ENCODE results near the gene BFSP2.

The BFSP2 gene

GRCh38 chr3:133383741-133384140 is 16.1 kb upstream of the BFSP2 start:
- no peak for DNase-seq

DNA sequence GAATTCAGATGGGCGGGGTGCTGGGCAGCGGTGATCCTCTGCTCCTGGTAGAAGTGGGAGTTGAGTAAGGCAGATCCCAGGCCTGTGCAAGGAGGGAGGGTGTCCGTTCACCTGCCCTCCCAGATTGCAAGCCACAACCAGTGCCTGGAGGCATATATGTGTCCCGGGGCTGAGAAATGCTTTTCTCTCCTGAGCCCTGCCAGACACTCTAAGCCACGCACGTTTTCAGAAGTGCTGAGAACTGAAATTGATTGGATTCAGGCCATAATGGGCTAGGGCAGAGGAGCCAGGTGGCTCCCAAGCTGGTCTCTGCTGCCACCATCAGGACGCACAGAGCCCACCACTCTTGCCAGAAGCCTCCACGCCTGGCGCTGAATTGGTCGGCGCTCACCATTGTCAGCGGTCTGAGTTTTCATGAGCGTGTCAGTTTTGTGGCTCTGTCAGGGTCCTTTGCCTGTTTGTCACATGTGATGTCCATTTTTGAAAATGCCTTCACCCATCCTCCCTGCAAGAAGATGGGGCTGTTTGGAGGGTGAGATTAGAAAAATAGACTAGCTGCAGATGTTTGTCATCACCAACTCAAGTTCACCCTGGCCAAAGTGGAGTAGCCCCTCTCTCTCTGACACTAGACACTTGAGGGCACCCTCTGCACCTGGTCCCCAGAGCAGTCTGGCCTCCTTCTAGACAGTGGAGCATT is 15.4 kb upstream of the BFSP2 start:
- no peak for DNase-seq

DNA sequence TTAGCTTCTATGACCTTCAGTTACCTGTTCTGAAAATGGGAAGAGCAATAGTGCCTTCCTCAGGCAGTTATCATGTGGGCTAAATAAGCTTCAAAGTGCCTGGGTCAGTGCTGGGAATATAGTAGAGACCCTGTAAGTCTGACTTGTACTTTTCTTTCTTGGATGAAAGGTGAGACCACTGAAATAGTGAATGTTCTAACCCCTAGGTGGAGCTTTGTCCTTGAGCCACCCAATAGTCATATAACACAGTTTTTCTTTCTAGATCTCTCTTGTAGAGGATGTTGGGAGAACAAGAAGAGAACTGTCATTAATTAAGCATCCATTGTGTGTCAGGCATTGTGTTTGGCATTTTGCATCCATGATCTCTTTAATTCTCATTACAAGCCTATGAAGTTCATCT is 13.0 kb upstream of the BFSP2 start:
- DNase-seq = no peak

DNA sequence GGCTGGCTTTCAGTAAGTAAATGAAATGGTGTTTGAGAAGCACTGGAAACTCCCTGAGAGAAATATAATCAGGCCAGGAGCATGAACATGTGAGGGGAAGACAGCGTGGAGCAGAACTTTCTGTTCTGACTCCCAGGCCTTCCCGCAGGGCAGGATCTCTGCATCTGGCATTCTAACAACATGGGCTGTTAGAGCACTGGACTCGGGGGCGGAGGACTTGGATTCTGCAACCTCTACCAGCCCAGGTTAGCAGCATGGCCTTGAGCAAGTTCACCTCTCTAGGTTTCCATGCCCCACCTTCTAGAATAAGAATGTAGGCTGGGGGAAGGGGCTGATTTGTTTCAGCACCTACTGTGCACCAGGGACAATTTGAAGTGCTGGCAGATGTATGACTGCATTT is 12.5 kb upstream of the BFSP2 start:
- no peak for DNase-seq

DNA sequence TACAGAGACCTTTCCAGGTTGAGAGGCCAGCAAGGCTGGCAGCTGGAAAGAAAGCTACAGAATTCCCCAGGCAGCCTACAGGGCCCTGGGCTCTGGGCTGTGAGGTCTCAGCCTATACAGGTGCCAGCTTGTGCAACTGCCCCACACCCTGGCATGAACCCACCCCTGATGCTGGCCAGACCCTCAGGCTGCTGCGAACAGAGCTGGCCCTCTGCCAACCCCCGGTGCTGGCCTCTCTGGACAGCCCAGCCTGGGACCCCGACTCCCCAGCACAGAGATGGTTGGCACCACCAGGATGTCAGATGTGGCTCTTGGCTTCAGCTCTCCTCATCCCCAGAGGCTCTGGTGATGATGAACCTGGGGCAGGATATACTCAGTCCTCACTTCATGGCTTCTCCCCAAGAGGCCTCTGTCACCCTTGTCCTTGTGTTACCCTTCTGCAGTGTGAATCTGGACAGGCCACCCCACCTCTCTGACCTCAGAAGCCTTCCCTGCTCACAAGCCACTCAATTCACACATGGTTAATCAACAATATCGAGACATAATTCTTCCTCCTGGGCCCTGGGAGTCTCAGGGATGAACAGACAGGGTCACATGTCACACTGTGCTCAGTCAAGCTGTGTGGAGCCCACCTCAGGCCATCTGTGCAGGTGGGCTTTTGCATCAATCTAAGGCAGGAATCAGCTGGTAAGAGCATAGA is 11.0 kb upstream of the BFSP2 start:
- no peak for DNase-seq

DNA sequence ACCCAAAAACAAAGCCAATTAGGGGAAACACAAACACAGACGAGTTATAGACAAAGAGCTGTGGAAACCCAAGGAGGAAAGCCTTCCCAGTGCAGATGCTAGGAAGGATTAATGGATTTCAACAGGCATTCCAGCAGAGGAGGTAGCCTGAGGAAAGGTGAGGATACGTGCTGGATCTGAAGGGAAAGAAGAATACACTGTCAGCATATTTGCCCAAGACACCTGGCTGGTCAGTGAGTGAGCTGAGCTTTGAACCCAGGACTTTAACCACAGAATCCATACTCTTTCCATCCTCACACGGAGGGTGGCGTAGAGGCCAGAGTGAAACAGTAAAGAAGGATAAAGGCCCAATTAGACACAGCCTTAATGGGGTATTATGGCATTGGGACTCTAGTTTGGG is 9.1 kb upstream of the BFSP2 start:
- DNase-seq = no peak

DNA sequence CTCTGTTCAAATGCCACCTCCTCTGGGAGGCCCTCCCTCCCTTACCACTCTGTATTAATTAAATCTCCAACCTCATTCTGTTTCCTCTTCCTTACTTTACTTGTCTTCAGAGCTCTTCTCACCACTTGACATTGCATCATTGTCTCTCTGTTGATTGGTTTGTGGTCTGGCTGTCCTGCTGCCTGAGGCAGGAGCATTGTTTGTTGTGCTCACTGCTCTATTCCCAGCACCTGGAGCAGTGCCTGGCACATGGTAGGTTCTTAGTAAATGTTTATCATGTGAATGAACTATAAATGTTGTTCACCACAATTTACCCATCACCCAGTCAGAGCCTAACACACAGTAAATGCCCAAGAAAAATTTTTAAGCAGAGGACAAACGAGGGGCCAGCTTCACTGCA is 6.7 kb upstream of the BFSP2 start:
- DNase-seq = no peak

DNA sequence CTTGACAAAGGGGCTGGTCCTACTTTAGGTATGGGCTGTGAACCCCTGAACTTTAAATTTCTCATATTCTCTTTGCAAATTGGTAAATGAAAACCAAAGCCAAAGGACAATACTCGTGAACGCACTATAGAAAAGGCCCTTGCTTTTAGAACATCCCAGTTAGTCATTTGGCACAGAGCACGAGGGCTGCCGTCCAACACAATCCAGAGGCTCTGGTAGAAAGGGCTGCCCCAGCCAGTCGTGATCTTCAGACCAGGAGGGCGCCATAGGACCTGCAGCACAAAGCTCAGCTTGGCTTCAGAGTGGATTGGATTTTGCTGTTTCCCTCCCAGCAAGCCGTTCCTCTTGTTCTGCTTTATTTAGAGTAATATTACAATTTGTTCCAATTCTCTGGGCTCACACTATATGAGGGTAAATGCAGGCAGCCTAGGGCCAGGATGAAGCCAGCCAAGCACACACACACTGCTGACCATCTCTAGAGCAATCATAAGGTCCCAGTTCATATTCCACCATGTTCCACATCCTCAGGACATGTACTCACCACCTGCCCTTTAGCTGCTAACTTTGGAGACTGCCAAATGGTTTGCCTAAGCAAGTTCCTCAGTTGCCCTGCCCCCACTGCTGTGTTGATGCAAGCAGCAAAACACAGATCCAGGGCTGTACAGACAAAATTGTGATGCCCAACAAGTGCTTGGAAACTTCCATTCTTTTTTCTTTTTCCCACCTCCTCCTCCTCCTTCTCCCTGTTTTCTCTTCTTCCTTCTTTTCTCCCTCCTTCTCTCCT is 6.0 kb upstream of the BFSP2 start:
- no peak for DNase-seq

DNA sequence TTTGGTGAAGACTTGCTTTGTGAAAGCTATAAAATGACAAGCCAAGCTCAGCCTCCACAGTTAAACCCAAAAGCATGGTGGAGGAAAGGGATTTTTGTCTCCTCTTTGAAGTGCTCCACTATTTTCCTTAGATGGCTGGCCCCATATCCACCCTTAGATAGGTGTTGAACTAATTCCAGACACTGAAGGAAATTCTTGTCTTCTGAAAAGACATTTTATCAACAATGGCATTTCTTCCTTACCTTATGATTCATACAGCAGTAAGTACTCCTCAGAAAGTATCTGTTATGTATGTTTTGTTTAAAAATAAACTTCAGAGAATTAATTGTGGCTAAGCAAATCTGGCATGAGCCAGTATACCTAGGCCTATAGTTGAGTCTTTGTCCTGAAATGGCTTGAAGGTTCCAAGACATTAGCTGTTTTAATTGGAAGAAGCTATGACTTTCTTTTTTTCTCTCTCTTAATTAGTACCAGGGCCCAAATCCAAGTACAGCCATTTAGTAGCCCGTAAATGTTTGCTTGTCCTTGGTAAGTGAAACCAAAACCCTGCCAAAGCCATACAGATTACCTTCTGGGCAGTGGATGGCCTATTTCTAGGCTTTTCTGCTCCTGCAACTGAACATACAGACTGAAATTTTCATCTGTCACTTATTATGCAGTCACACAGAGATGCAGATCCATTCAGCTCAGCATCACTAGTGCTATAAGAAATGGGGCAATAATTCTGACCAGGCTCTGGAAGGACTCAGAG is 5.1 kb upstream of the BFSP2 start:
- no peak for DNase-seq

- DNase-seq = no peak
Measured at GRCh38 chr3:133396906-133397305, 3.0 kb upstream of the BFSP2 start.

- no peak for DNase-seq
Measured at GRCh38 chr3:133401374-133402135, 1.7 kb downstream of the BFSP2 start.

DNA sequence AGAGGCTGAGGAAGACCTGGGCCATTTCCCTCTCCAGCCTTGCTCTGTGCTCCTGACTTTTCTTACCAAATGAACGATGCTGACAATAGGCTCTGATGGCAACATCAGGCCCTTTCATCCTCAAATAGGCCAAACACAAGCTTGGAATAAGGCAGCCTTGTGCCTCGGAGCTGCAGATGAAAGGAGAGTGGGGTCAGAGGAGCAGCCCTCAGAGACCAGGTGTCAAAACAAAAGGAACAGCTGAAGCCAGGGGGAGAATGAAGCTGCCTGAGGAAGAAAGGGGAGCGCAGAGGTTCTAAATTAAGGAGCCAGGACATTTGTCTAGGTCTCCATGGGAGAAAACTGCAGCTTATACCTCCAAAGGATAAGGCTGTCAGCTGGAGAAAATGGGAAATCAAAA is 5.1 kb downstream of the BFSP2 start:
- DNase-seq = no peak

- no peak for DNase-seq
Measured at GRCh38 chr3:133408366-133408765, 8.5 kb downstream of the BFSP2 start.

DNA sequence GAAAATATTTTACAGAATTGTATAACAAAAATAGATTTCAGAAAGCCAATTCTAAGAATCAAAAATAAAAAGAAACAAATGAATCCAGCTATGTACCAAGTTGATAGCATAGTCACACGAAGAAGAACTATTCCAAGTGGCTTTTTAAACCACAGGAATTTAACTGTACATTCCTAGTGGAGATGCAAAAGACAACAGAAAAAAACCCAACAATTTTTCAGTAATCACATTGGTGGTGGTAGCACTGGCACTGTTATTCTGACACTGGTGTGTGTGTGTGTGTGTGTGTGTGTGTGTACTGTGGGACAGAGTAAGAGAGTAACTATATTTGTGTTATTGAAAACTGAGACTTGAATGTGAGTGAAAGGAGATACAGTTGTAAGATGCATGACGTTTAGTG is 9.1 kb downstream of the BFSP2 start:
- no peak for DNase-seq

DNA sequence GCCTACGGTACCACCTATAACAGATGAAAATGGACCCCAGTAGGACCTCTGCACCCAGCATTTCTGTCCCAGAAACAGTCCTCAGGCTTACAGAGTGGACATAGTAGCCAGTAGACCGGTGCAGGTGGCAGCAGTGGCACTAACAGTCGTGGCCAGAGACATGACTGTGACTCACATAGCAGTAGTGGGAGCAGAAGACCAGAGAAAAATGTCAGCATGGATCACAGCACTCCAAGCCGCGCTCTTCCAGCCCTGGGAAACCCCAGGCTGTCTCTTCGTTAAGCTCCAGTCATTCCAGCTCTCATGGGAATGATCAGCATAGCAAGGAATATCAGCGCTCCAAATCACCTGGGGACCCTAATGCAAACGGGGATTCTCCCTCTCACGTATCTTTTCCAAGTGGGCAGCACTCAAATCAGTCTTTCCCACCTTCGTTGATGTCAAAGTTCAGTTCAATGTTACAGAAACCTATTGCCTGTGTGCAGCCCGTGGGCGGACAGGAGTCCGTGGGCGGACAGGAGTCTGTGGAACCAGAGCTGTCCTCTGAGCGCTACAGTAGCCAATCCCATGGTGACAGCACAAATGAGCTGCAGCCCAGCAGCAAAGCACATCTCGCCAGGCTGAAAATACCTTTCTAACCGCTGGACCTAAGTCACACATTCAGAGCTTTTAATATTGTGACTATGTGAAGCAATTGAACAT is 10.5 kb downstream of the BFSP2 start:
- no peak for DNase-seq

DNA sequence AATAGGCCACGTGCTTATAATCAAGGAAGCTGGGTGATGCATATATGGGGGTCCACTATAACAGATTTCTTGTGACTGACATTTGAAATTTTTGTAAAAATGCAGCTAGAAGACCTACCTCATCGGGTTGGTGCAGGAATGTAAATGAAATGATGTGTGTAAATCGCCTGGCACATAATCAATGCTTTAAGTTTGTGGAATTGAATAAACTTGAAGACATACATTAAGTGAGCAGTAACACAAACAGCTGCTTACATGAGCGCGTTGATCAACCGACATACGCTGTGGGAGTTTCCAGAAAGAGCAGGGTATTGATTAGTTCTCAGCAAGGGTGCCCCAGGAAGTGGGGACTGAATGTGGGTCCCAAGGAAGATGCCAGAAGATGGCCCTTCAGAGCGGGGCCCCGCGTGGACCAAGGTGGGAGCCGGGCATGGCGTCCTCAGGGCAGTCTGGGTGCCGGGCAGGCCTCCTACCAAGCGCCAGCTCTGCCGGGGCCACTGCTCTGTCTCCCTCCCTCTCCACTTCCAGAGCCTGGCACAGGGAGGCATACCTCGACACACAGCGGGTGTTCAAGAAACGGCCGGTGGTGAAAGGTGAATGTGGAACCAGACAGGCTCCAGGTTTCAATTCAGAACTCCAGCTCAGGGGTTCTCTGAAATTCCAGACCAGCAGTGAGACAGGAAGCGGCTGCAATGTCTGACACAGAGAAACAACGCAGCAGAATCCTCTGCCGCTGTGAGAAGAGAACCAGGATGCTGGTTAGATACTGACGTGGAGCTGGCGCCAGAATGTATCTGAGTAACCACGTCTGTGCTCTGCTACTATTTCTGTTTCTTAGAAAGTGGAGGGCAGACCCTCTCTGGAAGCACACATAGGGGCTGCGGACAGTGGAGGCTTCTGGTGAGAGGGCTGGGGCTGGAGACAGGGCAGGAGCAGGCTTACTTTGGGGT is 12.6 kb downstream of the BFSP2 start:
- no peak for DNase-seq

DNA sequence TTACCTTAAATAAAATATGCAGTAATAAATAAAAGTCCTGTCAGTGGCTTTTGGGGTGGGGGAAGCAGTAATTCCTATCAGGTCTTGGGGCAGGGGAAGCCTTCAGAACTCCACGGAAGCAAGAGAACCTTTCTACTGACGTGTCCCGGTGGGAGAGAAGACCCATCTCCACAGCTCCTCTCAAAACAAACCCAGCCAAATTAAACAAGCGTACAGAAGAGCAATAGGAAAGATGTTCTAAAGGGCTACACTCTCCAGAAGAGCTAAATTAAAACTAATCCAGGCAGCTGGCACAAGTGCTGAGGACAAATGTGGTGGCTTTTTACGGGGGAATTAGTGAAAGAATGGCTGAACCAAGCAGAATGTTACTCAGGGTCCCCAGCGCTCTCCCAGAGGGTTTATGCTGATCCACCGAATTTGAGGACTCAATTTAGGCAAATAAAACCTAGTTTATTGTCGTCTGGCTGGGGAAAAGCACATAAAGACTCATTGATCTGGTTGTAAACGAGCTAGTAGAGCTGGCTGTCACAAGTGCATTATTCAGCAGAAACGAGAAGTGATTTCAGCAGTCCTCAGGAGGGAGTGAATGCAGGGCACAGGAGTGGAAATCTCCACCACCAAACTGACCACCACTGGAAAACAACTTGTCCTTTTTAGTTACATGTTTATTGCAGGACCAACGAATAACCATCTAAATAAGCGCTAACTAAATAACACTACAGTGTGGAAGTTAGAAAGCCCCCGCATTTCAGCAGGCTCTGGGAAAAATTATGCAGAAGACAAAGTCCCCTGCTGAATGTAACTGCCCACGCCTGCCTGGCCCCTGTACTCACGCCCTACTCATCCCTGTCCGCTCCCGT is 13.5 kb downstream of the BFSP2 start:
- DNase-seq = no peak

DNA sequence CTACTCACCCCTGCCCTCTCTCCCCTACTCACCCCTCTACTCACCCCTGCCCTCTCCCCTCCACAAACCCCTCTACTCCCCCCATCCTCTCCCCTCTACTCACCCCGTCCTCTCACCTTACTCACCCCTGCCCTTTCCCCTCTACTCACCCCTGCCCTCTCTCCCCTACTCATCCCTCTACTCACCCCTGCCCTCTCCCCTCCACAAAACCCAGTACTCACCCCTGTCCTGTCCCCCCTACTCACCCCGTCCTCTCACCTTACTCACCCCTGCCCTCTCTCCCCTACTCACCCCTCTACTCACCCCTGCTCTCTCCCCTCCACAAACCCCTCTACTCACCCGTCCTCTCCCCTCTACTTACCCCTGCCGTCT is 14.2 kb downstream of the BFSP2 start:
- no peak for DNase-seq

GRCh38 chr3:133418361-133418760 is 18.5 kb downstream of the BFSP2 start:
- no peak for DNase-seq

All from activated gamma-delta T cell treated with Interleukin-2 at 50 U/mL for 16 hours (primary cell).